GM12865 (cell line): Measurements from ENCODE around the gene CNGA1.

Experiments used
- DNase-seq: peaks from one replicate; pipeline ENCODE4 v3.0.0; 2010; ENCODE audit warnings: low read depth
- H3K4me3 ChIP-seq: 2 replicates; pipeline ENCODE4 v1.5.1; 2011; ENCODE audit warnings: mild to moderate bottlenecking, low read depth, low read length, control low read depth
- CTCF ChIP-seq: IDR thresholded peaks from 2 replicates; pipeline ENCODE4 v1.5.1; 2011; ENCODE audit warnings: low read length, control low read depth, low read depth, inconsistent platforms; ENCODE audit not compliant: insufficient read depth; ENCODE audit errors: missing control alignments

Gene CNGA1

GRCh38 chr4:47990145-47990544, 26.3 kb downstream of the CNGA1 start:
- no peak overlapping the region for H3K4me3 ChIP-seq
- DNase-seq, result no peak
- TF ChIP-seq CTCF, result no peak

GRCh38 chr4:47974566-47974965, 41.9 kb downstream of the CNGA1 start:
- no peak for TF ChIP-seq CTCF
- H3K4me3 ChIP-seq, result no peak overlapping the region
- DNase-seq, result peak; percentile 2

GRCh38 chr4:47972721-47973120, 43.8 kb downstream of the CNGA1 start:
- no peak overlapping the region for H3K4me3 ChIP-seq
- no peak for DNase-seq
- TF ChIP-seq CTCF, result no peak

GRCh38 chr4:47972181-47972580, 44.3 kb downstream of the CNGA1 start:
- TF ChIP-seq CTCF, result no peak
- no peak overlapping the region for H3K4me3 ChIP-seq
- DNase-seq, result peak; percentile 36

GRCh38 chr4:47968847-47969246, 47.6 kb downstream of the CNGA1 start:
- TF ChIP-seq CTCF, result no peak
- no peak for DNase-seq
- H3K4me3 ChIP-seq, result no peak overlapping the region

- no peak for TF ChIP-seq CTCF
- no peak for DNase-seq
- H3K4me3 ChIP-seq, result no peak overlapping the region
These were observed 61.8 kb downstream of the CNGA1 start for GRCh38 chr4:47954677-47955076.

GRCh38 chr4:47954245-47954644, 62.2 kb downstream of the CNGA1 start:
- H3K4me3 ChIP-seq, result no peak overlapping the region
- DNase-seq, result no peak
- no peak for TF ChIP-seq CTCF
